ENCODE results near the gene MIDN. TPM values are rescaled to one million over a fixed set of nuclear protein-coding genes. Genes with fewer than 3 reads are reported as not detected.

The MIDN gene
- total RNA-seq, 1 experiment from 2014 or later = 286 TPM

GRCh38 chr19:1229924-1230782 is 18.2 kb upstream of the MIDN start:
- Histone ChIP-seq H3K23me2 (ENCODE audit: insufficient read length, low read depth, low read length, poor library complexity, severe bottlenecking) (no peaks in the 10 kb centered on the region), H3K9ac (ENCODE audit: extremely low read depth, insufficient read length, low read length) (no peak overlapping the region), H3K27me3 (ENCODE audit: insufficient read depth, low read length) (no peaks in the 10 kb centered on the region), H3K9me3 (ENCODE audit: control insufficient read depth, low read depth, low read length) (no peaks in the 10 kb centered on the region), H4K8ac (replicated peaks; ENCODE audit: insufficient read length, low read depth, low read length) (no peak overlapping the region), H2BK5ac (ENCODE audit: insufficient read length, low read length) (no peak overlapping the region), H3K4me2 (ENCODE audit: insufficient read depth, insufficient read length, low read length) (no peak overlapping the region), H2BK15ac (ENCODE audit: low read depth, low read length) (no peak overlapping the region), H3K18ac (ENCODE audit: insufficient read length, low read depth, low read length) (no peak overlapping the region), H3K79me1 (ENCODE audit: insufficient read depth, low read depth, low read length, poor library complexity, severe bottlenecking) (no peaks in the 10 kb centered on the region), H2BK20ac (ENCODE audit: low read depth, low read length, poor library complexity, severe bottlenecking) (no peak overlapping the region), H3K14ac (ENCODE audit: insufficient read depth, low read length) (no peak overlapping the region), H3T11ph (ENCODE audit: low read length) (no peak overlapping the region), H2BK12ac (ENCODE audit: insufficient read length, low read depth, low read length) (no peak overlapping the region), H4K20me1 (ENCODE audit: control insufficient read depth, insufficient read depth, insufficient read length) (no peaks in the 10 kb centered on the region), H3K27ac (ENCODE audit: insufficient read length, low read depth, low read length) (no peak overlapping the region), H3K4me1 (ENCODE audit: insufficient read depth, low read length) (no peaks in the 10 kb centered on the region), H2BK120ac (ENCODE audit: low read depth, low read length, poor library complexity, severe bottlenecking) (no peak overlapping the region), H3K23ac (ENCODE audit: insufficient read length, low read depth, low read length) (no peak overlapping the region), H2AK5ac (ENCODE audit: insufficient read length, low read length) (no peak overlapping the region), H4K91ac (ENCODE audit: insufficient read length, low read depth, low read length) (no peak overlapping the region), H3K56ac (ENCODE audit: insufficient read length, low read depth, low read length) (no peak overlapping the region), H4K5ac (ENCODE audit: insufficient read length, low read depth, low read length) (no peak overlapping the region), H3K4ac (ENCODE audit: low read depth, low read length) (no peak overlapping the region), H2AFZ (ENCODE audit: low read length) (no peak overlapping the region), H3K79me2 (ENCODE audit: insufficient read depth, low read length) (no peaks in the 10 kb centered on the region)
- TF ChIP-seq CTCF (conservative IDR thresholded peaks at IDR 0.05) = no peak
- Mint-ChIP-seq H3K27me3 (ENCODE audit: low read depth) (no peaks in the 10 kb centered on the region), H3K9me3 (no peaks in the 10 kb centered on the region), H3K4me3 (no peak overlapping the region), H3K27ac (no peak overlapping the region), H3K4me1 (0 out of 4 replicates have a peak, but pooled peaks cover 0 to 2% of the 10 kb centered on the region in 2 experiments), H3K36me3 (ENCODE audit: insufficient read depth in 1 of 3, low read depth in 3 of 3) (peaks cover 2 to 25% (median 21%) of the 10 kb centered on the region in 3 experiments; a peak in 5 of 7 replicates)
- WGBS (ENCODE audit: extremely low coverage, insufficient read length, low lambda C conversion rate) = no CpG with 5 or more reads among the region's 61 CpGs
- no peak for DNase-seq

Measured in H9 (cell line).